Muscle layer of colon (tissue), 2 donors: ENCODE data around the gene PACSIN2.
A peak's percentile ranks its signal among the peaks of the same experiment; 100 is the strongest.

Source experiments
- H3K27ac ChIP-seq: one replicate; pipeline ENCODE4 v1.7.0; 2013; ENCODE audit warnings: low read depth, mild to moderate bottlenecking, low read length, moderate library complexity
- H3K27me3 ChIP-seq, 2 donors: one replicate each; pipeline ENCODE4 v1.7.0; 2013; ENCODE audit warnings: low read length in 2 of 2, mild to moderate bottlenecking in 2 of 2; ENCODE audit not compliant: insufficient read depth in 2 of 2, control insufficient read depth in 1 of 2
- H3K36me3 ChIP-seq: one replicate; pipeline ENCODE4 v1.7.0; 2013; ENCODE audit warnings: mild to moderate bottlenecking, low read length; ENCODE audit not compliant: insufficient read depth
- H3K4me1 ChIP-seq: one replicate; pipeline ENCODE4 v1.7.0; 2013; ENCODE audit warnings: mild to moderate bottlenecking, low read length; ENCODE audit not compliant: insufficient read depth
- H3K4me3 ChIP-seq, 2 donors: one replicate each; pipeline ENCODE4 v1.7.0; 2013; ENCODE audit warnings: low read length in 2 of 2, low read depth in 1 of 2, mild to moderate bottlenecking in 1 of 2, moderate library complexity in 1 of 2
- H3K9ac ChIP-seq: one replicate; pipeline ENCODE4 v1.7.0; 2013; ENCODE audit warnings: low read length
- H3K9me3 ChIP-seq: one replicate; pipeline ENCODE4 v1.7.0; 2013; ENCODE audit warnings: mild to moderate bottlenecking, low read length
- donor health status: abdominal sarcoma.
- donor health status: Adenocarcinoma of cecum.

The PACSIN2 gene

DNA sequence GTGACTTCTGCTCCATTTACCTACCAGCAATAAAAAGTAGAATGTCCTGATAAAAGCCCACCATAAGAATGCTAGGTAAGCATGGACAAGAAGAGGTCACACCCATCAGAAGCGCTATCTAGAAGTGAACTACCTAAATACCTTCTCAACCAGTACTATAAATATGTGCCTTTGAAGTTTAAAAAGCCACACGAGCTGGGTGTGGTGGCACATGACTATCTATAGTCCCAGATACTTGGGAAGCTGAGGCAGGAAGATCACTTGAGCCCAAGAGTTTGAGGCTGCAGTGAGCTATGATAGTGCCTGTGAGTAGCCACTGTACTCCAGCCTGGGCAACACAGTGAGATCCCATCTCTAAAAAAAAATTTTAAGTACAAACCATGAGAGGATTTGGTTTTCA lies 66.7 kb downstream of the PACSIN2 start:
- H3K9me3 ChIP-seq, result no peaks in the 10 kb centered on the region
- no peak overlapping the region for H3K9ac ChIP-seq
- H3K27me3 ChIP-seq, result no peaks in the 10 kb centered on the region
- no peak overlapping the region for H3K27ac ChIP-seq
- H3K36me3 ChIP-seq, result peaks cover 5% of the 10 kb centered on the region
- peaks cover 50% of the 10 kb centered on the region for H3K4me1 ChIP-seq
- no peak overlapping the region for H3K4me3 ChIP-seq

DNA sequence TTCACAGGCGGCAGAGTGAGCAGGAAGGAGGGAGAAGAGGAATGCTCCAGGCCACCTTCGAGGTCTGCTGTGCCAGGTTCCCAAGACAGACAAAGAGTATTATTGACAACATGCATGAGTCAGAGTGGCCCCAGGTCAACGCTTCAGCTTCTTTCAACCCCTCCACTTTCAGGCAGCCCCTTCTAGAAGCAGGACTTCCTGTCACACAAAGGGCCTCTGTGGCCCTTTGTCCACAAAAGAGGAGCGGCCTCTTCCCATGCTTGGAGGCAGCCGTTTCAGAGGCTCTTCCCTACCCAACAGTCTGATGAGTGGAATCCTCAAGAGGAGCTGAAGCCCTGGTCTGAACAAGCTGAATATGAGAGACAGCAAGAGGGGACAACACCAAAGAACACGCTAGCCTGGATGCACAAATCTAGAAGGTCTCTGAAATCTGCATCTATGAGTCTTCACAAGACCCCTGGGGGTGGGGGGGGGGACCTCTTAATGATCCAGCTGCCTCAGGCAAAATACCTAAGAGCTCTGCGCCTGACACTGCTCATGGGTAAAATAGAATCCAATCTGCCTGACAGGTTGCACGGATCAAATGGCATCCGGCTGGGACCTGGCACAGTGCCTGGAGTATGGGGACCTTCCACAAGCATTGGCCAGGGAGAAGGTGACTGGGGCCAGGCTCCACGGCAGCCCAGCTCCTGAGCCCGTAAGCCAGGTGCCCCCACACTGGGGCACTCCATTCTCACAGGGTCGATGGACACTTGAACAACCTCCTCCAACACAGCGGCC lies 67.5 kb downstream of the PACSIN2 start:
- Histone ChIP-seq H3K27ac (no peak overlapping the region), H3K9me3 (no peaks in the 10 kb centered on the region), H3K4me1 (peaks cover 50% of the 10 kb centered on the region), H3K9ac (no peak overlapping the region), H3K27me3 (no peaks in the 10 kb centered on the region), H3K4me3 (no peak overlapping the region), H3K36me3 (peaks cover 5% of the 10 kb centered on the region)

DNA sequence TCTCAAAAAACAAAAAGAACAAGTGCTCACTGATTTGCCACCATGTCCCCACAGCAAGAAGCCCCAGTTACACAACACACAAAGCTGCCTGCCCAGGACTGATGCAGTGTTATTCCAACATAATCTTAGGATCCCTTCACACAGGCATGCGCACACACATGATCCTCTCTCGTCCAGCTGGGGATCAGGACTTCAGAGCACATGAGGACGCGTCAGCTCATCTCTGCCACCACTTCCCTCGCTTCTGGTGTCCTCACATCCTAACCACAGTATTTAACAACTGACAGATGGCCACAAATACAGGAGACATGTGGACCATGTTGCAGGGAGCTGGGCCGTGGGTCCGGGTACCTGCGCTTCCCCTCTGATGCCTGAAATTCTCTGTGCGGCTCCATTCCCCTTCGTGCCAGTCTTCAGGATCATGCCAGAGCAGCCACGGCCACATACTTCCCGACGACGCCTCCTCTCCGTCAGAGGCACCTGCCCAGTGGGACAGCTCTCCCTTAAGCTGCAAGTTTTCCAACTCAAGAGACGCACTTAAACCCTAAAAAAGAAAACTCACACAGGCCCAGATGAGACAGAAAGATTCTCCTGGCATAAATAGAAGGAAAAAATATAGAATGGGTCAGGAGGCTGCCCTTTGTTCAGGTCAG lies 68.3 kb downstream of the PACSIN2 start:
- peaks cover 5% of the 10 kb centered on the region for H3K36me3 ChIP-seq
- H3K4me1 ChIP-seq, result peaks cover 48% of the 10 kb centered on the region
- H3K9me3 ChIP-seq, result no peaks in the 10 kb centered on the region
- no peak overlapping the region for H3K9ac ChIP-seq
- no peak overlapping the region for H3K27ac ChIP-seq
- no peaks in the 10 kb centered on the region for H3K27me3 ChIP-seq
- no peak overlapping the region for H3K4me3 ChIP-seq

DNA sequence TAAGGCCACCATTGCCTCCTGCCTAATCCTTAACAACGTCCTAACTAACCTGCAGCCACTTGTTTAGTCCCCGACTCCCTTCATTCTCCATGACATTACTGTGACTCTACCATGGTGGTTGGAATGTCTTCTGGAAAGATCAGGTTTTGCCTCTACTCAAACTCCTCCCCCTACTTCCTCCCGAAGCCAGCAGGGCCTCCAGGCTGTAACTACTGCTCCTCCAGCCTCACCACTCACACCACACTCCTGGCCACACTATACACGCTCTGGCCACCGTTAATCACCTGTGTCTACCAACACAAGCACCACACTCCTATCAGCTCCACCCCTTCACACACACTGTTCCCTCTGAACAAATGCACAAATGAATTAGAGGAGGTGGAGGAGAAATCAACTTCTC lies 69.2 kb downstream of the PACSIN2 start:
- no peak overlapping the region for H3K27ac ChIP-seq
- H3K9ac ChIP-seq, result no peak overlapping the region

DNA sequence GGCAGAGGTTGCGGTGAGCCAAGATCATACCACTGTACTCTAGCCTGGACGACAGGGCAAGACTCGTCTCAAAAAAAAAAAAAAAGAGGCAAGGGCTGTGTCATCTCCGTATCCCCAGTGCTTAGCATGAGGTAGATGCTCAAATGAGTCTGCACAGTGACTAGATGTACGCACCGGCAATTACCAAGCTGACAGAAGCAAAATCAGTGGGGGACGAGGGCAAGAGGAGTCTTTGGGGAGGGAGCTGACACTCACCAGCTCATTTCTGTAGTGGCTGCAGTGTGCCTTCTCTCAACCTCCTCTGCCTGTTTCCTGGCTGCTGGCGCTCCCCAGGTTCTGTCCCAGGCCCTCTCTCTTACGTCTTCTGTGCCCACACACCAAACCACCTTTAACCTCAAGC lies 69.9 kb downstream of the PACSIN2 start:
- Histone ChIP-seq H3K4me1 (peaks cover 43% of the 10 kb centered on the region), H3K9me3 (no peaks in the 10 kb centered on the region), H3K9ac (no peak overlapping the region), H3K27me3 (no peaks in the 10 kb centered on the region), H3K4me3 (no peak overlapping the region), H3K27ac (no peak overlapping the region), H3K36me3 (peaks cover 5% of the 10 kb centered on the region)

More for the DNA sequence above, 69.2 kb downstream of the PACSIN2 start:
- Histone ChIP-seq H3K36me3 (peaks cover 5% of the 10 kb centered on the region), H3K4me3 (no peak overlapping the region), H3K9me3 (no peaks in the 10 kb centered on the region), H3K4me1 (peaks cover 41% of the 10 kb centered on the region), H3K27me3 (no peaks in the 10 kb centered on the region)

DNA sequence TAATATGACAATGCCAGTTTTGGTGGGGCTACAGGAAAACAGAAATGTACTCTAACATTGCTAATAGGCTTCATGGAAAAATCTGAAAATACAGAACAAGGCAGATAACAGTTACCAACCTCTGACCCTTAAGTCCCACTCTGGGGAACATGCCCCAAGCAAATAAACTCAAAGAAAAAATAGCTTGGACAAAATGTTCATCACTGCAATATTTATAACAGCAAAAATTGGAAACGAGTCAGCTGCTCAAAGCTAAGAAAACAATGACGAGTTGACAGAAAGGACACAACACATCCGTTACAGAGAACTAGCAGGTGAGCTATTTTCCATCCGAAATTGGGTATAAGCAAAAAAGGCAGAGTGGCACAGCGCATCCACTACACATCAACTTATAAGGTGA lies 70.5 kb downstream of the PACSIN2 start:
- H3K27me3 ChIP-seq, result no peaks in the 10 kb centered on the region
- H3K27ac ChIP-seq, result no peak overlapping the region
- peaks cover 48% of the 10 kb centered on the region for H3K4me1 ChIP-seq
- H3K4me3 ChIP-seq, result no peak overlapping the region
- peaks cover 5% of the 10 kb centered on the region for H3K36me3 ChIP-seq
- no peak overlapping the region for H3K9ac ChIP-seq
- no peaks in the 10 kb centered on the region for H3K9me3 ChIP-seq

GRCh38 chr22:42943981-42944380 lies 71.0 kb downstream of the PACSIN2 start:
- Histone ChIP-seq H3K4me1 (peaks cover 48% of the 10 kb centered on the region), H3K9me3 (no peaks in the 10 kb centered on the region), H3K27ac (no peak overlapping the region)

GRCh38 chr22:42942351-42942750 lies 72.6 kb downstream of the PACSIN2 start:
- Histone ChIP-seq H3K9ac (no peak overlapping the region), H3K36me3 (peaks cover 5% of the 10 kb centered on the region), H3K9me3 (no peaks in the 10 kb centered on the region), H3K4me1 (peaks cover 54% of the 10 kb centered on the region), H3K4me3 (no peak overlapping the region), H3K27ac (no peak overlapping the region), H3K27me3 (no peaks in the 10 kb centered on the region)

More at GRCh38 chr22:42943981-42944380, 71.0 kb downstream of the PACSIN2 start:
- H3K4me3 ChIP-seq, result no peak overlapping the region
- no peaks in the 10 kb centered on the region for H3K27me3 ChIP-seq
- peaks cover 5% of the 10 kb centered on the region for H3K36me3 ChIP-seq
- H3K9ac ChIP-seq, result no peak overlapping the region

GRCh38 chr22:42939941-42940653 lies 74.9 kb downstream of the PACSIN2 start:
- Histone ChIP-seq H3K9ac (no peak overlapping the region), H3K27ac (peak overlapping the region; percentile 89), H3K9me3 (no peaks in the 10 kb centered on the region), H3K4me3 (no peak overlapping the region), H3K4me1 (peaks cover 62% of the 10 kb centered on the region), H3K27me3 (no peaks in the 10 kb centered on the region), H3K36me3 (no peaks in the 10 kb centered on the region)

- no peak overlapping the region for H3K4me3 ChIP-seq
- H3K9ac ChIP-seq, result no peak overlapping the region
- no peaks in the 10 kb centered on the region for H3K9me3 ChIP-seq
- peak overlapping the region; percentile 89 for H3K27ac ChIP-seq
- H3K4me1 ChIP-seq, result peaks cover 67% of the 10 kb centered on the region
- H3K27me3 ChIP-seq, result no peaks in the 10 kb centered on the region
- no peaks in the 10 kb centered on the region for H3K36me3 ChIP-seq
Measured at GRCh38 chr22:42939451-42939881, 75.5 kb downstream of the PACSIN2 start.

- Histone ChIP-seq H3K36me3 (no peaks in the 10 kb centered on the region), H3K9me3 (no peaks in the 10 kb centered on the region), H3K27ac (peak overlapping the region; percentile 89), H3K27me3 (no peaks in the 10 kb centered on the region), H3K9ac (no peak overlapping the region), H3K4me1 (peaks cover 68% of the 10 kb centered on the region), H3K4me3 (no peak overlapping the region)
Measured at GRCh38 chr22:42938976-42939375, 76.0 kb downstream of the PACSIN2 start.
